Osteoblast (primary cell): ENCODE data around the gene RHOT2. TPM values are rescaled to one million over a fixed set of nuclear protein-coding genes. Genes with fewer than 3 reads are reported as not detected.

Experiments
- DNase-seq: peaks from one replicate; pipeline ENCODE4 v3.0.0; 2011; ENCODE audit warnings: low spot score, mixed read lengths; ENCODE audit not compliant: insufficient read length; ENCODE audit errors: missing footprints
- H2AFZ ChIP-seq: 2 replicates; pipeline ENCODE4 v1.6.0; 2011; ENCODE audit warnings: mild to moderate bottlenecking, low read length
- H3K27ac ChIP-seq: 2 replicates; pipeline ENCODE4 v1.5.1; 2011; ENCODE audit warnings: mild to moderate bottlenecking, low read depth, low read length, moderate library complexity
- H3K27me3 ChIP-seq: 2 replicates; pipeline ENCODE4 v1.6.0; 2012; ENCODE audit warnings: mild to moderate bottlenecking, control low read depth, inconsistent platforms, low read length, moderate library complexity; ENCODE audit not compliant: insufficient read depth
- H3K36me3 ChIP-seq: 2 replicates; pipeline ENCODE4 v1.5.1; 2011; ENCODE audit warnings: mild to moderate bottlenecking, low read length, control low read depth, moderate library complexity; ENCODE audit not compliant: insufficient read depth
- H3K4me1 ChIP-seq: 2 replicates; pipeline ENCODE4 v1.5.1; 2011; ENCODE audit warnings: mild to moderate bottlenecking, low read length, control low read depth, moderate library complexity; ENCODE audit not compliant: insufficient read depth
- H3K4me2 ChIP-seq: 2 replicates; pipeline ENCODE4 v1.6.0; 2011; ENCODE audit warnings: mild to moderate bottlenecking, low read length; ENCODE audit not compliant: insufficient read depth
- H3K4me3 ChIP-seq: fragments of 200-600 bp; sonication (generic); 3 replicates; pipeline ENCODE4 v1.5.1; 2012; ENCODE audit warnings: mild to moderate bottlenecking, low read length, inconsistent platforms; ENCODE audit not compliant: insufficient read depth
- H3K79me2 ChIP-seq: 2 replicates; pipeline ENCODE4 v1.6.0; 2012; ENCODE audit warnings: mild to moderate bottlenecking, low read length, control low read depth, inconsistent platforms; ENCODE audit not compliant: insufficient read depth
- H3K9me3 ChIP-seq: 2 replicates; pipeline ENCODE4 v1.5.1; 2011; ENCODE audit warnings: low read depth, low read length, control low read depth
- H4K20me1 ChIP-seq: 2 replicates; pipeline ENCODE4 v1.6.0; 2012; ENCODE audit warnings: mild to moderate bottlenecking, low read length, control low read depth; ENCODE audit not compliant: insufficient read depth
- CTCF ChIP-seq: IDR thresholded peaks from 2 replicates; pipeline ENCODE4 v1.5.1; 2011; ENCODE audit warnings: mild to moderate bottlenecking, low read depth, low read length, moderate library complexity; ENCODE audit errors: extremely low read depth
- total RNA-seq: library from RNA; depleted of rRNA; stranded (reverse); fragments of >200 nt; gene quantifications from 2 replicates; pipeline ENCODE4 v1.2.3, GENCODE V29; 2012

Gene RHOT2
- total RNA-seq, 1 donor = 42.0 TPM

- Histone ChIP-seq H3K4me1 (peaks cover 4% of the 10 kb centered on the region), H2AFZ (no peak overlapping the region), H3K9me3 (no peaks in the 10 kb centered on the region), H3K4me3 (no peak overlapping the region), H3K27me3 (no peaks in the 10 kb centered on the region), H4K20me1 (peaks cover 13% of the 10 kb centered on the region), H3K4me2 (no peak overlapping the region), H3K27ac (no peak overlapping the region), H3K79me2 (peaks cover 7% of the 10 kb centered on the region), H3K36me3 (no peaks in the 10 kb centered on the region)
- peak; percentile 84 for DNase-seq
- TF ChIP-seq CTCF = no peak
Observed at GRCh38 chr16:621526-622105, 46.3 kb upstream of the RHOT2 start.

- no peaks in the 10 kb centered on the region for H3K36me3 ChIP-seq
- peaks cover 13% of the 10 kb centered on the region for H3K4me1 ChIP-seq
- H3K79me2 ChIP-seq = peaks cover 7% of the 10 kb centered on the region
- no peaks in the 10 kb centered on the region for H3K27me3 ChIP-seq
- H3K9me3 ChIP-seq = no peaks in the 10 kb centered on the region
- peaks cover 13% of the 10 kb centered on the region for H4K20me1 ChIP-seq
- H3K4me3 ChIP-seq = no peak overlapping the region
- H2AFZ ChIP-seq = no peak overlapping the region
- peak; percentile 69 for DNase-seq
- no peak overlapping the region for H3K27ac ChIP-seq
- TF ChIP-seq CTCF = no peak
- no peak overlapping the region for H3K4me2 ChIP-seq
Observed at GRCh38 chr16:622920-623280, 45.0 kb upstream of the RHOT2 start.

- peak; percentile 85 for DNase-seq
- H3K4me3 ChIP-seq = no peak overlapping the region
- no peaks in the 10 kb centered on the region for H3K36me3 ChIP-seq
- no peak overlapping the region for H3K4me2 ChIP-seq
- H3K4me1 ChIP-seq = peaks cover 13% of the 10 kb centered on the region
- H3K79me2 ChIP-seq = peaks cover 7% of the 10 kb centered on the region
- H3K27me3 ChIP-seq = no peaks in the 10 kb centered on the region
- no peak overlapping the region for H3K27ac ChIP-seq
- H4K20me1 ChIP-seq = peaks cover 13% of the 10 kb centered on the region
- TF ChIP-seq CTCF = no peak
- no peaks in the 10 kb centered on the region for H3K9me3 ChIP-seq
- no peak overlapping the region for H2AFZ ChIP-seq
Observed at GRCh38 chr16:624526-625070, 43.3 kb upstream of the RHOT2 start.

- TF ChIP-seq CTCF = no peak
- Histone ChIP-seq H3K4me1 (peaks cover 13% of the 10 kb centered on the region), H3K4me2 (no peak overlapping the region), H3K36me3 (no peaks in the 10 kb centered on the region), H3K27me3 (no peaks in the 10 kb centered on the region), H3K79me2 (peaks cover 7% of the 10 kb centered on the region), H3K9me3 (no peaks in the 10 kb centered on the region), H4K20me1 (peaks cover 13% of the 10 kb centered on the region), H3K27ac (no peak overlapping the region), H3K4me3 (no peak overlapping the region), H2AFZ (no peak overlapping the region)
- DNase-seq = peak; percentile 87
Observed at GRCh38 chr16:625117-625976, 42.6 kb upstream of the RHOT2 start.
